Glutamatergic neuron (in vitro differentiated cells): ENCODE data around the gene DTHD1. TPM values are rescaled to one million over a fixed set of nuclear protein-coding genes. Genes with fewer than 3 reads are reported as not detected.

Experiments used
- DNase-seq: peaks from one replicate; pipeline ENCODE4 v3.0.0; 2022
- H3K27ac Mint-ChIP-seq: one replicate; pipeline ENCODE4 v1.8.0; 2020; ENCODE audit warnings: mild to moderate bottlenecking, mixed read lengths, inconsistent platforms; ENCODE audit not compliant: unreplicated experiment
- H3K27me3 Mint-ChIP-seq: one replicate; pipeline ENCODE4 v1.8.0; 2020; ENCODE audit warnings: mild to moderate bottlenecking, moderate library complexity, mixed read lengths, inconsistent platforms; ENCODE audit not compliant: unreplicated experiment
- H3K36me3 Mint-ChIP-seq: one replicate; pipeline ENCODE4 v1.8.0; 2020; ENCODE audit warnings: mild to moderate bottlenecking, mixed read lengths, inconsistent platforms; ENCODE audit not compliant: unreplicated experiment
- H3K4me1 Mint-ChIP-seq: one replicate; pipeline ENCODE4 v1.8.0; 2020; ENCODE audit warnings: mild to moderate bottlenecking, low read depth, mixed read lengths, inconsistent platforms; ENCODE audit not compliant: unreplicated experiment
- H3K4me3 Mint-ChIP-seq: one replicate; pipeline ENCODE4 v1.8.0; 2020; ENCODE audit warnings: mild to moderate bottlenecking, mixed read lengths, inconsistent platforms; ENCODE audit not compliant: unreplicated experiment
- H3K9me3 Mint-ChIP-seq: one replicate; pipeline ENCODE4 v1.8.0; 2020; ENCODE audit warnings: mild to moderate bottlenecking, moderate library complexity, mixed read lengths, inconsistent platforms; ENCODE audit not compliant: unreplicated experiment
- total RNA-seq: library from RNA; stranded (reverse); fragmentation: NEBNext Ultra II Directional; extraction: Animal tissue kit (Norgen Biotek cat#: 25700); gene quantifications from one replicate; pipeline ENCODE4 v1.2.1, GENCODE V29; 2021; ENCODE audit not compliant: unreplicated experiment
- TF ChIP-seq, protein P1 (sequence below): fragments of 200-600 bp; sonication (generic); IDR thresholded peaks from one replicate; pipeline ENCODE4 v1.5.0; 2021; ENCODE audit not compliant: partially characterized antibody, unreplicated experiment

DTHD1 gene
- total RNA-seq, 1 donor from 2014 or later, result not detected

GRCh38 chr4:36321176-36321575, 39.8 kb downstream of the DTHD1 start:
- TF ChIP-seq, protein P1, sequence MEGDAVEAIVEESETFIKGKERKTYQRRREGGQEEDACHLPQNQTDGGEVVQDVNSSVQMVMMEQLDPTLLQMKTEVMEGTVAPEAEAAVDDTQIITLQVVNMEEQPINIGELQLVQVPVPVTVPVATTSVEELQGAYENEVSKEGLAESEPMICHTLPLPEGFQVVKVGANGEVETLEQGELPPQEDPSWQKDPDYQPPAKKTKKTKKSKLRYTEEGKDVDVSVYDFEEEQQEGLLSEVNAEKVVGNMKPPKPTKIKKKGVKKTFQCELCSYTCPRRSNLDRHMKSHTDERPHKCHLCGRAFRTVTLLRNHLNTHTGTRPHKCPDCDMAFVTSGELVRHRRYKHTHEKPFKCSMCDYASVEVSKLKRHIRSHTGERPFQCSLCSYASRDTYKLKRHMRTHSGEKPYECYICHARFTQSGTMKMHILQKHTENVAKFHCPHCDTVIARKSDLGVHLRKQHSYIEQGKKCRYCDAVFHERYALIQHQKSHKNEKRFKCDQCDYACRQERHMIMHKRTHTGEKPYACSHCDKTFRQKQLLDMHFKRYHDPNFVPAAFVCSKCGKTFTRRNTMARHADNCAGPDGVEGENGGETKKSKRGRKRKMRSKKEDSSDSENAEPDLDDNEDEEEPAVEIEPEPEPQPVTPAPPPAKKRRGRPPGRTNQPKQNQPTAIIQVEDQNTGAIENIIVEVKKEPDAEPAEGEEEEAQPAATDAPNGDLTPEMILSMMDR, result no peak
- Mint-ChIP-seq H3K27ac (no peak overlapping the region), H3K4me1 (no peaks in the 10 kb centered on the region), H3K27me3 (no peaks in the 10 kb centered on the region), H3K9me3 (no peaks in the 10 kb centered on the region), H3K36me3 (peaks cover 4% of the 10 kb centered on the region), H3K4me3 (no peak overlapping the region)
- no peak for DNase-seq

DNA sequence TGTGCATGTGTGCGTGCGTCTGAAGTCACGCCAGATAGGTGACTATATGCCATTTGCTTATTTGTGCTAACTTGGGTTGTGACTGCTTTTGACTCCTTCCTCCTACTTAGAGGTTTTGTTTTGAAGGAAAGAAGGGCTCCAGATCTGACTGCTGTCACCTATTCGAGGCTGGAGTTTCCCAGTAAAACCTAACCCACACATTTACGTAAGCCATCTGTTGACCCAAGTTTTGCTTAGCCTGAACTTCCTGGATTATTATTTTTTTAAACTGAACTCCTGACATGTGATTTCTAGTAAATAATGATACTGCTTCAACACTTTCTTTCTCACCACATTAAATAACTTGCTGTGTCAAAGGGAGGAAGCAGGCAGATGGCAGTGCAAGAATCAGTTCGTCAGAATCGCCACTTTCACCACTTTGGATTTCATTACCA, 41.5 kb downstream of the DTHD1 start:
- no peaks in the 10 kb centered on the region for H3K9me3 Mint-ChIP-seq
- H3K27me3 Mint-ChIP-seq, result no peaks in the 10 kb centered on the region
- no peak overlapping the region for H3K4me3 Mint-ChIP-seq
- no peak overlapping the region for H3K27ac Mint-ChIP-seq
- H3K36me3 Mint-ChIP-seq, result peaks cover 4% of the 10 kb centered on the region
- TF ChIP-seq, protein P1, result no peak
- no peak for DNase-seq
- no peaks in the 10 kb centered on the region for H3K4me1 Mint-ChIP-seq

DNA sequence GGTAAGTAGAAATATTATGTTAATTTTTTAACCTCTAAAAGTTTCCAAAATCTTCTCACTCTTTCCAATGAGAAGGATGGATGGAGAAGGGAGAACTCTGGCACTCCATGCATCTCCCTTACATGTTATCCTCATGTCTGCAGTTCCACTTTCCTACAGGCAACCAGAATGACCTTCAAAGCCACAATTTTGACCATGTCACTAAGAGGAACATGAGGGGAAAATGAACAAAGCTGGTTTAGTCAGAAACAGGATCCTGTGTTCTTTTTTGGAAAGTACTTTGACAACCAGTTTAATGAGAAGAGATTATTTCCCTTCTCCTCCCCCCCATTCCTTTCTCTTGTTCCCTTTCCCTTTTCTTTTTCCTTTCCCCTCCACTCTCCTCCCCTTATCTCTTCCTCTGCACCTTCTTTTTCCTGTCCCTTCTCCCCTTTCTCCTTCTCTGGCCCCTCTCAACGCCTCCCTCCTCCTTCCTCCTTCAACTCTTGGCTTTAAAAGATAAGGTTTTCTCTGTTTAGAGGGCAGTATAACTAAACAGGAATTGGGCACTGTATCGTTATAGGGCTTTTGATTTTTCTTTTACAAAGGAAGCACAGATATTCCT, 42.5 kb downstream of the DTHD1 start:
- no peak overlapping the region for H3K27ac Mint-ChIP-seq
- DNase-seq, result no peak
- no peaks in the 10 kb centered on the region for H3K9me3 Mint-ChIP-seq
- H3K4me3 Mint-ChIP-seq, result no peak overlapping the region
- H3K4me1 Mint-ChIP-seq, result no peaks in the 10 kb centered on the region
- no peaks in the 10 kb centered on the region for H3K27me3 Mint-ChIP-seq
- peaks cover 4% of the 10 kb centered on the region for H3K36me3 Mint-ChIP-seq
- TF ChIP-seq, protein P1, result no peak

DNA sequence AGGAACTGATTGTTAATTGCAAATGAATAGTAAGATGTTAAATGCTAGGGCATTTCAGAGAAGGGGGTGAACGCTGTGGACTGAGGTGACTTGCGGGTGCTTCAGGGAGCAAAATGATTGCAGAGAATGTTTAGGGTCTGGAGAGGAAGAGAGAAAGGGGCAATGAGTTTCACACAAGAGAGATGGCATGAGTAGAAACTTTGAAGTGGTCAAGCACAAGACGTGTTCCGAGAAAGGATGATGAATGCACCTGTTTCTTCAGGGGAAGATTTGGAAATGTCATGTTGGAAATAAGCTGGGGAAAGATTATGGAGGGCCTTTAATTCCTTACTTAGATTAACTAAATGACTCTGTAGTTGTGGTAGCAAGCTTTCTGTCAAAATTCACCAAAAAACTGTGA, 43.4 kb downstream of the DTHD1 start:
- Mint-ChIP-seq H3K36me3 (peaks cover 4% of the 10 kb centered on the region), H3K27ac (no peak overlapping the region), H3K4me3 (no peak overlapping the region), H3K4me1 (no peaks in the 10 kb centered on the region), H3K9me3 (no peaks in the 10 kb centered on the region), H3K27me3 (no peaks in the 10 kb centered on the region)
- TF ChIP-seq, protein P1, result no peak
- no peak for DNase-seq

GRCh38 chr4:36325499-36325898, 44.1 kb downstream of the DTHD1 start:
- H3K27ac Mint-ChIP-seq, result no peak overlapping the region
- H3K36me3 Mint-ChIP-seq, result peaks cover 4% of the 10 kb centered on the region
- no peaks in the 10 kb centered on the region for H3K27me3 Mint-ChIP-seq
- TF ChIP-seq, protein P1, result no peak
- H3K4me3 Mint-ChIP-seq, result no peak overlapping the region
- no peaks in the 10 kb centered on the region for H3K9me3 Mint-ChIP-seq
- H3K4me1 Mint-ChIP-seq, result no peaks in the 10 kb centered on the region
- DNase-seq, result no peak
